NOMO-1 treated with dmso at 0.1 percent for 144 hours (cell line): ENCODE results near the gene MFSD6L.

ENCODE experiments used
- DNase-seq: peaks from one replicate; lab custom pipeline; 2025; ENCODE audit not compliant: unreplicated experiment; lab: John Stamatoyannopoulos, UW

The MFSD6L gene

GRCh38 chr17:8798846-8799569 is at the start of gene MFSD6L:
MFSD6L (minus strand) TSS chr17:8799365; CDS start chr17:8799120, 245 bp downstream.
- no peak for DNase-seq

GRCh38 chr17:8847891-8848290 is 48.7 kb upstream of the MFSD6L start:
- DNase-seq = no peak

- no peak for DNase-seq
Measured at GRCh38 chr17:8846768-8847211, 47.6 kb upstream of the MFSD6L start.

GRCh38 chr17:8844229-8845218 is 45.4 kb upstream of the MFSD6L start:
- DNase-seq = no peak

- DNase-seq = no peak
Measured at GRCh38 chr17:8843344-8843743, 44.2 kb upstream of the MFSD6L start.

GRCh38 chr17:8841844-8842243 is 42.7 kb upstream of the MFSD6L start:
- DNase-seq = no peak

GRCh38 chr17:8839410-8839935 is 40.3 kb upstream of the MFSD6L start:
- no peak for DNase-seq

- no peak for DNase-seq
Measured at GRCh38 chr17:8838551-8839095, 39.5 kb upstream of the MFSD6L start.

- DNase-seq = no peak
Measured at GRCh38 chr17:8837563-8838075, 38.5 kb upstream of the MFSD6L start.

GRCh38 chr17:8836821-8837562 is 37.8 kb upstream of the MFSD6L start:
- DNase-seq = no peak

GRCh38 chr17:8835631-8836364 is 36.6 kb upstream of the MFSD6L start:
- no peak for DNase-seq

GRCh38 chr17:8835106-8835505 is 35.9 kb upstream of the MFSD6L start:
- DNase-seq = no peak

GRCh38 chr17:8832711-8833352 is 33.7 kb upstream of the MFSD6L start:
- DNase-seq = no peak

- DNase-seq = no peak
Measured at GRCh38 chr17:8831234-8831849, 32.2 kb upstream of the MFSD6L start.

- no peak for DNase-seq
Measured at GRCh38 chr17:8830141-8830540, 31.0 kb upstream of the MFSD6L start.

GRCh38 chr17:8829036-8829941 is 30.1 kb upstream of the MFSD6L start:
- DNase-seq = no peak

GRCh38 chr17:8828517-8828875 is 29.3 kb upstream of the MFSD6L start:
- DNase-seq = no peak
